Sigmoid colon (tissue), 7 donors: ENCODE results near the gene DPF3. TPM values are rescaled to one million over a fixed set of nuclear protein-coding genes. Genes with fewer than 3 reads are reported as not detected.

Source experiments
- DNase-seq: peaks from one replicate; pipeline ENCODE4 v3.0.0-alpha.2; 2019
- H3K27ac ChIP-seq, 4 donors: fragments of 200-600 bp; sonication (generic); one replicate each; pipeline ENCODE4 v1.5.1; 2016 to 2019; ENCODE audit warnings: mild to moderate bottlenecking in 1 of 4
- H3K27me3 ChIP-seq, 3 donors: fragments of 200-600 bp; sonication (generic); one replicate each; pipeline ENCODE4 v1.5.1; 2019; ENCODE audit warnings: mild to moderate bottlenecking in 1 of 3
- H3K36me3 ChIP-seq, 4 donors: fragments of 200-600 bp; sonication (generic); one replicate each; pipeline ENCODE4 v1.5.1; 2016 to 2019
- H3K4me1 ChIP-seq, 4 donors: fragments of 200-600 bp; sonication (generic); one replicate each; pipeline ENCODE4 v1.5.1; 2017 to 2019
- H3K4me3 ChIP-seq, 4 donors: fragments of 200-600 bp; sonication (generic); one replicate each; pipeline ENCODE4 v1.5.1; 2017 to 2019; ENCODE audit warnings: mild to moderate bottlenecking in 2 of 4, moderate library complexity in 1 of 4
- H3K9me3 ChIP-seq, 4 donors: fragments of 200-600 bp in 3 of 4; sonication (generic) in 3 of 4; one replicate each; pipeline versions ENCODE4 v1.5.1 to v1.6.1; 2013 to 2019
- CTCF ChIP-seq, 4 experiments: fragments of 450-650 bp in 3 of 4; fragments of 200-600 bp in 1 of 4; IDR thresholded peaks; one replicate each; pipeline ENCODE4 v1.5.1; 2016 to 2019; ENCODE audit warnings: antibody characterized with exemption in 4 of 4, mild to moderate bottlenecking in 3 of 4, moderate library complexity in 2 of 4
- EP300 ChIP-seq, 4 donors: sonication (generic); formaldehyde crosslinking; IDR thresholded peaks; one replicate each; pipeline ENCODE4 v1.6.1; 2017; ENCODE audit warnings: antibody characterized with exemption in 4 of 4
- POLR2A ChIP-seq, 2 donors: fragments of 450-650 bp; IDR thresholded peaks; one replicate each; pipeline ENCODE4 v1.6.1; 2016; ENCODE audit warnings: antibody characterized with exemption in 2 of 2, mild to moderate bottlenecking in 2 of 2, moderate library complexity in 2 of 2
- POLR2AphosphoS5 ChIP-seq, 4 donors: sonication (generic); formaldehyde crosslinking; IDR thresholded peaks; one replicate each; pipeline ENCODE4 v1.6.1; 2017; ENCODE audit warnings: antibody characterized with exemption in 4 of 4
- WGBS, 2 donors: extraction: QIAGEN DNeasy Blood & Tissue Kit; methylation state at CpG; one replicate each; pipeline ENCODE4 v1.1.7; 2013; 5-methylcytosine and 5-hydroxymethylcytosine counted together
- intact Hi-C: fragments of 100-400 bp; cut with DNase I; formaldehyde crosslinking; loops from one replicate; pipeline ENCODE4 v1.15.1; 2023
- polyA plus RNA-seq, 3 donors: library from polyadenylated mRNA; stranded (reverse); fragments of 200-250 nt; gene quantifications; one replicate each; pipeline ENCODE4 v1.2.3, GENCODE V29; 2013
- total RNA-seq, 4 donors: library from RNA; depleted of rRNA; stranded (reverse); fragments of >200 nt; gene quantifications; one replicate each; pipeline ENCODE4 v1.1.0, GENCODE V29; 2016
- donor health status: healthy with polysubstance abuse.
- donor health status: Bipolar disorder and iron deficiency.
- donor health status: healthy.

DPF3 gene
- total and polyA plus RNA-seq, 7 donors, result 0.28 to 4.5 (median 2.3) TPM

GRCh38 chr14:72699443-72699842 is 194.5 kb downstream of the DPF3 start:
- Histone ChIP-seq H3K27me3 (no peaks in the 10 kb centered on the region), H3K27ac (no peak overlapping the region), H3K36me3 (no peaks in the 10 kb centered on the region), H3K9me3 (no peaks in the 10 kb centered on the region), H3K4me1 (no peaks in the 10 kb centered on the region), H3K4me3 (no peak overlapping the region)
- no peak for DNase-seq
- WGBS, 2 donors, result 72 to 89% methylated on average over 4 of the region's 4 CpGs
- TF ChIP-seq POLR2A (IDR thresholded peaks at IDR 0.05) (no peak), EP300 (IDR thresholded peaks at IDR 0.05) (no peak), POLR2AphosphoS5 (IDR thresholded peaks at IDR 0.05) (no peak), CTCF (IDR thresholded peaks at IDR 0.05) (no peak)
- intact Hi-C loops, result no loop called here

DNA sequence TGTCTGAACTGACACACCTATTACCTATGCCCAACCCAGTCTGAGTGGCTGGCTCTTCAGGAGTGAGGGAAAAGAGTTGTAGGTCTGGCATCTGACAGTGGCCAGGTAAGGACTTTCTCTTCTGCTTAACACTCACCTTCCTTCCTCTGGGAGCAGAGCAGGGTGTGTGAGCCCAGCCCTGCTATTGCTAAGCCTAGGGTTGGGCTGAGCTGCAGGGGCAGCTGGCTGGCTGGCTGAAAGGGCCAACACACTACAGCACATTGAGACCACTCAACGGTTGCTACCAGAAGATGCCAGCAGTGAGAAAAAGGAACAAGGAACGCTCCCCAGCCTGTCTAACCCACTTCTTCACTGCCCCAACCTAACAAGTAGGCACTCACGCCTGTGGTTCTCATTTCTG is 201.2 kb downstream of the DPF3 start:
- Histone ChIP-seq H3K9me3 (no peaks in the 10 kb centered on the region), H3K4me1 (no peaks in the 10 kb centered on the region), H3K36me3 (no peaks in the 10 kb centered on the region), H3K4me3 (no peak overlapping the region), H3K27ac (no peak overlapping the region), H3K27me3 (no peaks in the 10 kb centered on the region)
- intact Hi-C loops, result no loop called here
- TF ChIP-seq POLR2AphosphoS5 (IDR thresholded peaks at IDR 0.05) (no peak), EP300 (IDR thresholded peaks at IDR 0.05) (no peak), CTCF (IDR thresholded peaks at IDR 0.05) (no peak), POLR2A (IDR thresholded peaks at IDR 0.05) (no peak)
- WGBS, 2 donors, result 31 to 83% methylated on average over 3 of the region's 3 CpGs
- DNase-seq, result no peak

DNA sequence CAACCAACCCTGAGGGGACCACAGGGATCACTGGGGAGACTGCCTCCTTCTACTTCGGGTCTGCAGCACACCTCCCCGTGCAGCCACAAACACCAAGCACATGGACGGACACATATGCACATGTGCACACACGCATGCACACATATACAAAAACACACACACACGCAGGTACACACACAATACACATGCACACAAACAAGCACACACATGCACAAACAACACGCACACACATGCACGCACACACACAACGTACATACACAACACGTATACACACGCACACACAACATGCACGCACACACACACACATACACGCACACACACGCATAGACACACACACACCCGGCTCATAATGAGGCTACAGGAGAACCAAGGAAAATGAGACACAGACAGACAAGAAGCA is 203.6 kb downstream of the DPF3 start:
- intact Hi-C loops, result no loop called here
- WGBS, 2 donors, result 94 to 96% methylated on average over 14 of the region's 14 CpGs

DNA sequence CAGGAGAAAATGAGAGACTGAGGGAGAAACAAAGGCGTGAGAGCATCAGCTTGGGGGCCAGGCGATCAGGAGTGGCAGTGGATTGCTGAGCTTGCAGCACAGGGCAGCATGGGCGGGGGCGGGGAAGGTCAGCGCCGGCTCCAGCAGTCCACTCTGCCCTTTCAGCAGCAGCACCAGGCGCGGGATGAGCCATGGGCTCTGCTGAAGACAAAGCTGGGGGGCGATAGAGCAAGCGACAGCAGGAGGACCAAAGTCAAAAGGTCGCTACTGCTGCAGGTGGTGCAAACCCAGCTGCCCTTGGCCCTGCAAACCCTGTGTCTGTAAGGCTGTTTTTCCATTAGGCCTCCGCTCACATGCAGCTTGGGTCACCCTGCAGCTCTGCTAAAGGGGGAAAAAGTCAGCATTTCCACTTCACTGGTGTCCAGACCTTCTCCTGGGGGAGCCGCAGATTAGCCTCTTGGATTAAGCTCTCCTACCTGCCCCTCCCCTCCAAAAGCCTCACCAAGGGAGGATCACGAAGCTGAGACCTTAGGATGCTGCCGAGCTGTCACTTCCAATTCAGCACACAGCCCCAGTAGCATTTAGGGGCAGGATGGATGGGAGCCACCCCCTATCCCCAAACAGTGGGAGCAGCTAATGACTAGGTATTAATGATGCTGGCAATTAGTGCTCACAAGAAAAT is 204.8 kb downstream of the DPF3 start:
- intact Hi-C loops, result no loop called here
- TF ChIP-seq CTCF (IDR thresholded peaks at IDR 0.05) (no peak), POLR2AphosphoS5 (IDR thresholded peaks at IDR 0.05) (no peak), EP300 (IDR thresholded peaks at IDR 0.05) (no peak), POLR2A (IDR thresholded peaks at IDR 0.05) (no peak)
- no peaks in the 10 kb centered on the region for H3K9me3 ChIP-seq
- H3K27ac ChIP-seq, result no peak overlapping the region
- WGBS, 2 donors, result 88 to 94% methylated on average over 15 of the region's 15 CpGs
- H3K4me1 ChIP-seq, result no peaks in the 10 kb centered on the region
- no peaks in the 10 kb centered on the region for H3K27me3 ChIP-seq
- no peak overlapping the region for H3K4me3 ChIP-seq
- H3K36me3 ChIP-seq, result no peaks in the 10 kb centered on the region
- no peak for DNase-seq

More for the DNA sequence above, 203.6 kb downstream of the DPF3 start:
- no peaks in the 10 kb centered on the region for H3K4me1 ChIP-seq
- DNase-seq, result no peak
- no peaks in the 10 kb centered on the region for H3K36me3 ChIP-seq
- H3K27me3 ChIP-seq, result no peaks in the 10 kb centered on the region
- H3K4me3 ChIP-seq, result no peak overlapping the region
- TF ChIP-seq POLR2A (IDR thresholded peaks at IDR 0.05) (no peak), EP300 (IDR thresholded peaks at IDR 0.05) (no peak), POLR2AphosphoS5 (IDR thresholded peaks at IDR 0.05) (no peak), CTCF (IDR thresholded peaks at IDR 0.05) (no peak)
- no peak overlapping the region for H3K27ac ChIP-seq
- H3K9me3 ChIP-seq, result no peaks in the 10 kb centered on the region

GRCh38 chr14:72686832-72687231 is 207.1 kb downstream of the DPF3 start:
- H3K27me3 ChIP-seq, result no peaks in the 10 kb centered on the region
- DNase-seq, result no peak
- no peak overlapping the region for H3K4me3 ChIP-seq
- 93 to 98% methylated on average over 2 of the region's 2 CpGs for whole genome bisulfite sequencing, 2 donors
- intact Hi-C loops, result no loop called here
- no peak overlapping the region for H3K27ac ChIP-seq
- no peaks in the 10 kb centered on the region for H3K4me1 ChIP-seq
- no peaks in the 10 kb centered on the region for H3K9me3 ChIP-seq
- no peaks in the 10 kb centered on the region for H3K36me3 ChIP-seq
- TF ChIP-seq POLR2A (IDR thresholded peaks at IDR 0.05), result no peak
- TF ChIP-seq CTCF (IDR thresholded peaks at IDR 0.05), result no peak
- TF ChIP-seq EP300 (IDR thresholded peaks at IDR 0.05), result no peak
- no peak for TF ChIP-seq POLR2AphosphoS5 (IDR thresholded peaks at IDR 0.05)
